ENCODE data around the gene CSF1. TPM values are rescaled to one million over a fixed set of nuclear protein-coding genes. Genes with fewer than 3 reads are reported as not detected.

CSF1 gene
- total RNA-seq, 1 donor = 53.9 TPM

GRCh38 chr1:109887884-109888283 is 22.8 kb upstream of the CSF1 start:
- no peak overlapping the region for H2AFZ ChIP-seq (ENCODE audit: low read length)
- H3K4me2 ChIP-seq (ENCODE audit: insufficient read depth, low read length) = no peak overlapping the region
- H3K79me2 ChIP-seq (ENCODE audit: insufficient read depth, low read length) = no peaks in the 10 kb centered on the region
- peaks cover 6% of the 10 kb centered on the region for H3K4me1 ChIP-seq (ENCODE audit: insufficient read depth, low read length)
- H3K9me3 ChIP-seq (ENCODE audit: low read depth, low read length) = no peaks in the 10 kb centered on the region
- H3K27ac ChIP-seq (ENCODE audit: low read depth, low read length) = no peak overlapping the region
- no peak for TF ChIP-seq CTCF (IDR thresholded peaks at IDR 0.05; ENCODE audit: extremely low read depth, low read depth, low read length)
- DNase-seq (ENCODE audit: insufficient read length, low spot score, missing footprints) = no peak
- no peaks in the 10 kb centered on the region for H3K27me3 ChIP-seq (ENCODE audit: insufficient read depth, low read length)
- H4K20me1 ChIP-seq (ENCODE audit: insufficient read depth, low read length) = no peaks in the 10 kb centered on the region
- no peak overlapping the region for H3K4me3 ChIP-seq (ENCODE audit: insufficient read depth, low read length)
- no peaks in the 10 kb centered on the region for H3K36me3 ChIP-seq (ENCODE audit: insufficient read depth, low read length)

GRCh38 chr1:109889094-109889493 is 21.6 kb upstream of the CSF1 start:
- Histone ChIP-seq H3K9me3 (ENCODE audit: low read depth, low read length) (no peaks in the 10 kb centered on the region), H3K27ac (ENCODE audit: low read depth, low read length) (no peak overlapping the region), H3K36me3 (ENCODE audit: insufficient read depth, low read length) (no peaks in the 10 kb centered on the region), H2AFZ (ENCODE audit: low read length) (no peak overlapping the region), H3K79me2 (ENCODE audit: insufficient read depth, low read length) (no peaks in the 10 kb centered on the region), H3K4me3 (ENCODE audit: insufficient read depth, low read length) (no peak overlapping the region), H3K4me1 (ENCODE audit: insufficient read depth, low read length) (peaks cover 7% of the 10 kb centered on the region), H3K27me3 (ENCODE audit: insufficient read depth, low read length) (no peaks in the 10 kb centered on the region), H4K20me1 (ENCODE audit: insufficient read depth, low read length) (no peaks in the 10 kb centered on the region), H3K4me2 (ENCODE audit: insufficient read depth, low read length) (no peak overlapping the region)
- no peak for DNase-seq (ENCODE audit: insufficient read length, low spot score, missing footprints)
- no peak for TF ChIP-seq CTCF (IDR thresholded peaks at IDR 0.05; ENCODE audit: extremely low read depth, low read depth, low read length)

- no peak overlapping the region for H3K27ac ChIP-seq (ENCODE audit: low read depth, low read length)
Observed at GRCh38 chr1:109890115-109890953, 20.3 kb upstream of the CSF1 start.

More at GRCh38 chr1:109890115-109890953, 20.3 kb upstream of the CSF1 start:
- Histone ChIP-seq H3K9me3 (ENCODE audit: low read depth, low read length) (no peaks in the 10 kb centered on the region), H3K4me3 (ENCODE audit: insufficient read depth, low read length) (no peak overlapping the region), H2AFZ (ENCODE audit: low read length) (no peak overlapping the region), H3K4me2 (ENCODE audit: insufficient read depth, low read length) (no peak overlapping the region), H3K27me3 (ENCODE audit: insufficient read depth, low read length) (no peaks in the 10 kb centered on the region), H3K36me3 (ENCODE audit: insufficient read depth, low read length) (no peaks in the 10 kb centered on the region), H4K20me1 (ENCODE audit: insufficient read depth, low read length) (no peaks in the 10 kb centered on the region), H3K4me1 (ENCODE audit: insufficient read depth, low read length) (peaks cover 7% of the 10 kb centered on the region), H3K79me2 (ENCODE audit: insufficient read depth, low read length) (no peaks in the 10 kb centered on the region)
- DNase-seq (ENCODE audit: insufficient read length, low spot score, missing footprints) = peak; percentile 58
- TF ChIP-seq CTCF (IDR thresholded peaks at IDR 0.05; ENCODE audit: extremely low read depth, low read depth, low read length) = no peak

Data from osteoblast (primary cell).